GM12878 (cell line): ENCODE data around the gene SIRT7. TPM values are rescaled to one million over a fixed set of nuclear protein-coding genes. Genes with fewer than 3 reads are reported as not detected.

Experiments used
- BACH1 ChIP-seq: fragments of 450-650 bp; IDR thresholded peaks from 2 replicates; pipeline ENCODE4 v1.6.1; 2017; ENCODE audit warnings: mild to moderate bottlenecking, borderline replicate concordance
- CBX5 ChIP-seq: sonication (generic); IDR thresholded peaks from 2 replicates; pipeline ENCODE4 v1.6.1; 2016; ENCODE audit warnings: low read depth, moderate library complexity, mild to moderate bottlenecking, inconsistent platforms
- CUX1 ChIP-seq: IDR thresholded peaks from 2 replicates; pipeline ENCODE4 v1.6.1; 2012; ENCODE audit warnings: improper control_type of control experiment, low read depth, low read length; ENCODE audit not compliant: insufficient replicate concordance
- DPF2 ChIP-seq: fragments of 450-650 bp; IDR thresholded peaks from 2 replicates; pipeline ENCODE4 v1.6.1; 2017; ENCODE audit warnings: mild to moderate bottlenecking
- ESRRA ChIP-seq: IDR thresholded peaks from 2 replicates; pipeline ENCODE4 v1.6.1; 2012; ENCODE audit warnings: mild to moderate bottlenecking, low read length, improper control_type of control experiment
- GATAD2B ChIP-seq: fragments of 450-650 bp; conservative IDR thresholded peaks from 2 replicates; pipeline ENCODE4 v1.6.1; 2017; ENCODE audit warnings: low read depth, mild to moderate bottlenecking, moderate library complexity
- HDAC6 ChIP-seq: fragments of 200-600 bp; sonication (generic); IDR thresholded peaks from one replicate; pipeline ENCODE4 v1.8.0; 2017; ENCODE audit warnings: antibody characterized with exemption; ENCODE audit not compliant: unreplicated experiment
- KLF5 ChIP-seq: fragments of 450-650 bp; IDR thresholded peaks from 2 replicates; pipeline ENCODE4 v1.6.1; 2014; ENCODE audit warnings: mild to moderate bottlenecking; ENCODE audit not compliant: partially characterized antibody
- NFIC ChIP-seq: IDR thresholded peaks from 2 replicates; pipeline ENCODE4 v1.6.1; 2012; ENCODE audit warnings: low read depth, mild to moderate bottlenecking, inconsistent platforms, low read length, moderate library complexity
- NR2F1 ChIP-seq: fragments of 450-650 bp; conservative IDR thresholded peaks from 2 replicates; pipeline ENCODE4 v1.6.1; 2017; ENCODE audit warnings: mild to moderate bottlenecking
- PAX5 ChIP-seq: IDR thresholded peaks from 2 replicates; pipeline ENCODE4 v1.6.1; 2011; ENCODE audit warnings: low read depth, low read length, borderline replicate concordance
- POLR2A ChIP-seq: IDR thresholded peaks from 2 replicates; pipeline ENCODE4 v1.6.1; 2011; ENCODE audit warnings: low read depth, mild to moderate bottlenecking, low read length
- POLR2AphosphoS2 ChIP-seq: IDR thresholded peaks from 2 replicates; pipeline ENCODE4 v1.6.1; 2011; ENCODE audit warnings: low read depth, mild to moderate bottlenecking, low read length, improper control_type of control experiment, moderate library complexity
- SMARCA5 ChIP-seq: fragments of 450-650 bp; IDR thresholded peaks from 2 replicates; pipeline ENCODE4 v1.6.1; 2017; ENCODE audit warnings: mild to moderate bottlenecking
- TCF12 ChIP-seq: IDR thresholded peaks from 2 replicates; pipeline ENCODE4 v1.6.1; 2011; ENCODE audit warnings: low read depth, mild to moderate bottlenecking, low read length
- ZBTB11 ChIP-seq: fragments of 450-650 bp; formaldehyde crosslinking; IDR thresholded peaks from 2 replicates; pipeline ENCODE4 v1.5.0; 2022; ENCODE audit warnings: mild to moderate bottlenecking, missing genetic modification characterization
- ZZZ3 ChIP-seq: IDR thresholded peaks from 2 replicates; pipeline ENCODE4 v1.6.1; 2011; ENCODE audit warnings: low read depth; ENCODE audit not compliant: control insufficient read depth, insufficient read length
- polyA plus RNA-seq, 11 experiments: library from polyadenylated mRNA; depleted of rRNA in 4 of 11; unstranded in 6 of 11; stranded (reverse) in 5 of 11; fragments of >200 nt; fragmentation: Nextera tagmentation in 4 of 11; fragmentation: Illumina TruSeq in 1 of 11; extraction: Ambion mirVana in 4 of 11; extraction: Trizol in 1 of 11; gene quantifications; 1 replicate in 1 of 11; 2 replicates in 10 of 11; pipeline versions ENCODE4 v1.2.1 to v1.2.3, GENCODE V29; 2011 to 2016; ENCODE audit warnings: inconsistent platforms in 2 of 11, missing spikeins in 2 of 11, low read depth in 1 of 11
- total RNA-seq, 4 experiments: library from RNA; depleted of rRNA in 3 of 4; stranded (reverse); fragments of >200 nt in 3 of 4; fragmentation: Illumina TruSeq in 1 of 4; extraction: Trizol in 1 of 4; gene quantifications; 2 replicates each; pipeline versions ENCODE4 v1.2.1 to v1.2.3, GENCODE V29; 2013 to 2021
- TF ChIP-seq, protein P1 (sequence below): IDR thresholded peaks from 2 replicates; pipeline ENCODE4 v1.6.1; 2012; ENCODE audit warnings: low read depth, low read length, improper control_type of control experiment
- TF ChIP-seq, protein P2 (sequence below): fragments of 150-350 bp; IDR thresholded peaks from 2 replicates; pipeline ENCODE4 v1.6.1; 2014; ENCODE audit warnings: mild to moderate bottlenecking, low read depth, low read length

SIRT7 gene
- total and polyA plus RNA-seq, 10 of the 15 experiments (the other 5 are each of a cell fraction or from before 2014, with no cell fraction given) = 1.2 to 56.2 (median 22.7) TPM

GRCh38 chr17:81917565-81918332 lies at the start of gene SIRT7 (continued):
- TF ChIP-seq, protein P1, sequence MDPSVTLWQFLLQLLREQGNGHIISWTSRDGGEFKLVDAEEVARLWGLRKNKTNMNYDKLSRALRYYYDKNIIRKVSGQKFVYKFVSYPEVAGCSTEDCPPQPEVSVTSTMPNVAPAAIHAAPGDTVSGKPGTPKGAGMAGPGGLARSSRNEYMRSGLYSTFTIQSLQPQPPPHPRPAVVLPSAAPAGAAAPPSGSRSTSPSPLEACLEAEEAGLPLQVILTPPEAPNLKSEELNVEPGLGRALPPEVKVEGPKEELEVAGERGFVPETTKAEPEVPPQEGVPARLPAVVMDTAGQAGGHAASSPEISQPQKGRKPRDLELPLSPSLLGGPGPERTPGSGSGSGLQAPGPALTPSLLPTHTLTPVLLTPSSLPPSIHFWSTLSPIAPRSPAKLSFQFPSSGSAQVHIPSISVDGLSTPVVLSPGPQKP = peak; percentile 43; the same call in 1 of the 2 replicates
- peak; percentile 92 for TF ChIP-seq POLR2A
- no peak for TF ChIP-seq ESRRA
- no peak for TF ChIP-seq KLF5
- peak; percentile 85; the same call in 1 of the 2 replicates for TF ChIP-seq DPF2
- TF ChIP-seq SMARCA5 = no peak; the same call in 1 of the 2 replicates
- peak; percentile 55; the same call in 1 of the 2 replicates for TF ChIP-seq NR2F1
- TF ChIP-seq CBX5 = no peak
- TF ChIP-seq CUX1 = no peak
- peak; percentile 89 for TF ChIP-seq BACH1
- TF ChIP-seq PAX5 = no peak
- TF ChIP-seq ZZZ3 = no peak
- TF ChIP-seq, protein P2, sequence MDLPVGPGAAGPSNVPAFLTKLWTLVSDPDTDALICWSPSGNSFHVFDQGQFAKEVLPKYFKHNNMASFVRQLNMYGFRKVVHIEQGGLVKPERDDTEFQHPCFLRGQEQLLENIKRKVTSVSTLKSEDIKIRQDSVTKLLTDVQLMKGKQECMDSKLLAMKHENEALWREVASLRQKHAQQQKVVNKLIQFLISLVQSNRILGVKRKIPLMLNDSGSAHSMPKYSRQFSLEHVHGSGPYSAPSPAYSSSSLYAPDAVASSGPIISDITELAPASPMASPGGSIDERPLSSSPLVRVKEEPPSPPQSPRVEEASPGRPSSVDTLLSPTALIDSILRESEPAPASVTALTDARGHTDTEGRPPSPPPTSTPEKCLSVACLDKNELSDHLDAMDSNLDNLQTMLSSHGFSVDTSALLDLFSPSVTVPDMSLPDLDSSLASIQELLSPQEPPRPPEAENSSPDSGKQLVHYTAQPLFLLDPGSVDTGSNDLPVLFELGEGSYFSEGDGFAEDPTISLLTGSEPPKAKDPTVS = no peak
- peak; percentile 96 for TF ChIP-seq GATAD2B
- TF ChIP-seq TCF12 = no peak; the same call in 1 of the 2 replicates
- TF ChIP-seq ZBTB11 (CRISPR knock-in tag) = no peak
- peak; percentile 91 for TF ChIP-seq POLR2AphosphoS2
- no peak for TF ChIP-seq HDAC6
- no peak for TF ChIP-seq NFIC
